ENCODE data around the gene ZNF697. TPM values are rescaled to one million over a fixed set of nuclear protein-coding genes. Genes with fewer than 3 reads are reported as not detected.

Gene ZNF697
- total RNA-seq, 1 experiment from 2014 or later, result 17.4 TPM

- Histone ChIP-seq H3K4me2 (ENCODE audit: insufficient read depth, insufficient read length, low read length) (no peak overlapping the region), H2BK5ac (ENCODE audit: insufficient read length, low read length) (no peak overlapping the region), H3K56ac (ENCODE audit: insufficient read length, low read depth, low read length) (no peak overlapping the region), H3K14ac (ENCODE audit: insufficient read depth, low read length) (no peak overlapping the region), H2BK120ac (ENCODE audit: low read depth, low read length, poor library complexity, severe bottlenecking) (no peak overlapping the region), H3K4ac (ENCODE audit: low read depth, low read length) (no peak overlapping the region), H3K79me2 (ENCODE audit: insufficient read depth, low read length) (no peaks in the 10 kb centered on the region), H4K8ac (replicated peaks; ENCODE audit: insufficient read length, low read depth, low read length) (no peak overlapping the region), H3K23ac (ENCODE audit: insufficient read length, low read depth, low read length) (no peak overlapping the region), H2BK15ac (ENCODE audit: low read depth, low read length) (no peak overlapping the region), H4K5ac (ENCODE audit: insufficient read length, low read depth, low read length) (no peak overlapping the region), H3K9me3 (ENCODE audit: control insufficient read depth, low read depth, low read length) (no peaks in the 10 kb centered on the region), H3K9ac (ENCODE audit: extremely low read depth, insufficient read length, low read length) (no peak overlapping the region), H3K27ac (ENCODE audit: insufficient read length, low read depth, low read length) (no peak overlapping the region), H3K18ac (ENCODE audit: insufficient read length, low read depth, low read length) (no peak overlapping the region), H2AK5ac (ENCODE audit: insufficient read length, low read length) (no peak overlapping the region), H3K27me3 (ENCODE audit: insufficient read depth, low read length) (no peaks in the 10 kb centered on the region), H2AFZ (ENCODE audit: low read length) (no peak overlapping the region), H3K79me1 (ENCODE audit: insufficient read depth, low read depth, low read length, poor library complexity, severe bottlenecking) (no peaks in the 10 kb centered on the region), H3K4me1 (ENCODE audit: insufficient read depth, low read length) (no peaks in the 10 kb centered on the region), H3K23me2 (ENCODE audit: insufficient read length, low read depth, low read length, poor library complexity, severe bottlenecking) (no peaks in the 10 kb centered on the region), H4K91ac (ENCODE audit: insufficient read length, low read depth, low read length) (no peak overlapping the region), H3T11ph (ENCODE audit: low read length) (no peak overlapping the region), H2BK12ac (ENCODE audit: insufficient read length, low read depth, low read length) (no peak overlapping the region), H4K20me1 (ENCODE audit: control insufficient read depth, insufficient read depth, insufficient read length) (no peaks in the 10 kb centered on the region), H2BK20ac (ENCODE audit: low read depth, low read length, poor library complexity, severe bottlenecking) (no peak overlapping the region)
- DNase-seq, result no peak
- WGBS (ENCODE audit: extremely low coverage, insufficient read length, low lambda C conversion rate), result no CpG with 5 or more reads among the region's 4 CpGs
- TF ChIP-seq CTCF (conservative IDR thresholded peaks at IDR 0.05), result no peak
- Mint-ChIP-seq H3K4me3 (no peak overlapping the region), H3K4me1 (no peaks in the 10 kb centered on the region), H3K27me3 (ENCODE audit: low read depth) (no peaks in the 10 kb centered on the region), H3K36me3 (ENCODE audit: insufficient read depth in 1 of 3, low read depth in 3 of 3) (no peaks in the 10 kb centered on the region), H3K9me3 (no peaks in the 10 kb centered on the region), H3K27ac (no peak overlapping the region)
These were observed 47.5 kb downstream of the ZNF697 start for GRCh38 chr1:119600561-119600960.

All from H9 (cell line).